ENCODE measurements around the gene FAM118A.

DNA sequence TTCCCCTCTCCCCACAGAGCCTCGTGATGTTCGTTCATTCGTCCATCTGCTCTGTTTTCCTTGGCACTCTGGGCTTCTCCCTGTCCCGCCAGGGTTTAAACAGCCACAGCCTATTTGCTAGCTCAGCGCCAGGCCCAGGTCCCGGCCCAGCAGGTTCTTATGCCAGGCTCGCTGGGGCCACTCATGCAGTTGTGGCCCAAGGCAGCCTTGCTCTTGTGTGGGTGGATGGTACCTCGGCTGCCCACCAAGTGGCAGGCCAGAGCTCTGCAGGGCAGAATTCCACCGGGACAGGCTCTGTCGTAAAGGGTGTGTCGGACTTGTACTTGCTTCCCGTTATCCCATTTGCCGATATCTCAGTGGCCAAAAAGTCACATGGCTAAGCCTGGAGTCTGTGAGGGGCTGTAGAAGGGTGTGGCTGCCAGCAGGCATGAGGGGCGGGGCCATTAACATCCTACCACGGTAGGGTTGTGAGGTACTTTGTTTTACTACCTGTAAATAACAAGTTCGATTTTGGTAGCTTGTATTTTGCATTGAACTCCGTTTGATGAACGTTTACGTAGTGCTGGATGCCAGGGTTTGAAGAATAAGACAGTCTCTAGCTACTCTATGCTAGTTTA lies 7.9 kb downstream of the FAM118A start:
- peak in 3 of 4 experiments; percentile 41 to 77 (median 75) for TF ChIP-seq CTCF (IDR thresholded peaks at IDR 0.05)
- TF ChIP-seq POLR2A (IDR thresholded peaks at IDR 0.05) = peak; percentile 42

Measured in prostate gland (tissue), 2 donors.